K562 (cell line): ENCODE data around the gene TOM1L2. TPM values are rescaled to one million over a fixed set of nuclear protein-coding genes. Genes with fewer than 3 reads are reported as not detected.
A peak's percentile ranks its signal among the peaks of the same experiment; 100 is the strongest.

ENCODE experiments used
- ATAC-seq: fragments of 200-7000 bp; cut with Tn5 transposase; 3 replicates; pipeline ENCODE4 v1.9.1; 2020; ENCODE audit warnings: moderate library complexity
- BruUV-seq: library from RNA; stranded (reverse); fragments of 400-500 nt; replicated peaks from 2 replicates; lab custom pipeline; 2021; lab: Mats Ljungman, UMichigan
- CTCF ChIA-PET: fragments of 300-600 bp; formaldehyde crosslinking; extraction: SDS; loops from one replicate; lab custom pipeline; 2021; ENCODE audit warnings: low intra/inter-chr PET ratio; lab: Yijun Ruan, JAX
- POLR2A ChIA-PET: fragments of 300-600, 350-650 bp; sonication (Branson Sonifier 250); formaldehyde crosslinking; extraction: SDS; loops from one replicate; lab custom pipeline; 2021; ENCODE audit warnings: antibody characterized with exemption, inconsistent platforms; lab: Yijun Ruan, JAX
- DNase-seq, 4 experiments: peaks; one replicate each; pipeline versions ENCODE4 v3.0.0 to v3.0.0-alpha.2; 2011 to 2018; ENCODE audit warnings: low spot score in 3 of 4, mixed read lengths in 3 of 4; ENCODE audit errors: extremely low read depth in 1 of 4
- FAIRE-seq: peaks from 2 replicates; lab custom pipeline; 2011; peaks lifted over from hg19 to GRCh38; lab: Jason Lieb, UNC
- H2AFZ ChIP-seq: 2 replicates; pipeline ENCODE4 v1.6.0; 2011; ENCODE audit warnings: low read depth, low read length, control low read depth, inconsistent platforms
- H3K27ac ChIP-seq: fragments of 200-600 bp; 3 replicates; pipeline ENCODE4 v1.8.0; 2011; ENCODE audit warnings: low read depth, mild to moderate bottlenecking, control low read depth, inconsistent platforms, low read length, moderate library complexity, mixed read lengths; ENCODE audit errors: extremely low read depth
- H3K27me3 ChIP-seq, 2 experiments: fragments of 300-600 bp in 1 of 2; 2 replicates in 1 of 2; 3 replicates in 1 of 2; pipeline versions ENCODE4 v1.6.0 to v1.8.0; 2011; ENCODE audit warnings: inconsistent platforms in 2 of 2, low read length in 2 of 2, mild to moderate bottlenecking in 1 of 2, mixed read lengths in 1 of 2, moderate library complexity in 1 of 2; ENCODE audit not compliant: control insufficient read depth in 2 of 2, insufficient read depth in 2 of 2
- H3K36me3 ChIP-seq: fragments of 300-600 bp; 3 replicates; pipeline ENCODE4 v1.8.0; 2011; ENCODE audit warnings: mild to moderate bottlenecking, low read length, inconsistent platforms; ENCODE audit not compliant: control insufficient read depth, insufficient read depth
- H3K4me1 ChIP-seq, 2 experiments: fragments of 200-600 bp in 1 of 2; replicated peaks in 1 of 2; 2 replicates in 1 of 2; 3 replicates in 1 of 2; pipeline versions ENCODE4 v1.5.1 to v1.8.0; 2011; ENCODE audit warnings: inconsistent platforms in 2 of 2, low read length in 2 of 2, mild to moderate bottlenecking in 1 of 2, mixed read lengths in 1 of 2, moderate library complexity in 1 of 2; ENCODE audit not compliant: control insufficient read depth in 2 of 2, insufficient read depth in 2 of 2
- H3K4me2 ChIP-seq: 2 replicates; pipeline ENCODE4 v1.6.1; 2011; ENCODE audit warnings: low read length, control low read depth, inconsistent platforms, mixed read lengths; ENCODE audit not compliant: insufficient read depth
- H3K4me3 ChIP-seq: fragments of 200-600 bp; sonication (generic), shearing (Covaris generic); 2 replicates; pipeline ENCODE4 v1.5.1; 2016; ENCODE audit warnings: control low read depth, inconsistent platforms
- H3K79me2 ChIP-seq: fragments of 200-600 bp; 3 replicates; pipeline ENCODE4 v1.8.0; 2011; ENCODE audit warnings: low read length, inconsistent platforms; ENCODE audit not compliant: control insufficient read depth, insufficient read depth
- H3K9ac ChIP-seq, 2 experiments: 2 replicates each; pipeline versions ENCODE4 v1.6.0 to v1.6.1; 2011; ENCODE audit warnings: low read depth in 2 of 2, low read length in 2 of 2, control low read depth in 1 of 2, inconsistent platforms in 1 of 2, mild to moderate bottlenecking in 1 of 2, mixed read lengths in 1 of 2; ENCODE audit not compliant: insufficient read depth in 1 of 2
- H3K9me1 ChIP-seq: one replicate; pipeline ENCODE4 v1.6.0; 2011; ENCODE audit warnings: inconsistent platforms, mild to moderate bottlenecking, low read length, moderate library complexity; ENCODE audit not compliant: control insufficient read depth, insufficient read depth
- H3K9me3 ChIP-seq: replicated peaks from 2 replicates; pipeline ENCODE4 v1.5.1; 2011; ENCODE audit warnings: low read depth, low read length, inconsistent platforms; ENCODE audit not compliant: control insufficient read depth, insufficient read depth
- H4K20me1 ChIP-seq: replicated peaks from 2 replicates; pipeline ENCODE4 v1.6.1; 2011; ENCODE audit warnings: low read length, inconsistent platforms, mixed read lengths; ENCODE audit not compliant: control insufficient read depth, insufficient read depth
- CBFA2T3 ChIP-seq: fragments of 450-650 bp; IDR thresholded peaks from 2 replicates; pipeline ENCODE4 v1.6.1; 2017
- CXXC5 ChIP-seq: fragments of 250-450 bp; sonication (Bioruptor Pico); IDR thresholded peaks from 2 replicates; pipeline ENCODE4 v1.8.0; 2022; ENCODE audit warnings: inconsistent platforms, mild to moderate bottlenecking, moderate library complexity
- HDGF ChIP-seq: fragments of 450-650 bp; IDR thresholded peaks from 2 replicates; pipeline ENCODE4 v1.6.1; 2016
- KLF16 ChIP-seq: IDR thresholded peaks from 2 replicates; pipeline ENCODE4 v1.6.1; 2016; ENCODE audit warnings: antibody characterized with exemption
- MXD1 ChIP-seq: fragments of 250-450 bp; sonication (Bioruptor Pico); IDR thresholded peaks from 2 replicates; pipeline ENCODE4 v1.8.0; 2021; ENCODE audit warnings: borderline replicate concordance, mild to moderate bottlenecking, moderate library complexity; ENCODE audit not compliant: poor library complexity, severe bottlenecking
- NBN ChIP-seq: fragments of 450-650 bp; IDR thresholded peaks from 2 replicates; pipeline ENCODE4 v1.6.1; 2016; ENCODE audit warnings: low read depth, mild to moderate bottlenecking
- RBFOX2 ChIP-seq: fragments of 200-400 bp; formaldehyde crosslinking; IDR thresholded peaks from 2 replicates; pipeline ENCODE4 v1.6.1; 2017; ENCODE audit warnings: low read depth, mild to moderate bottlenecking, low read length, moderate library complexity
- RERE ChIP-seq: sonication (generic); formaldehyde crosslinking; IDR thresholded peaks from 2 replicates; pipeline ENCODE4 v1.8.0; 2023; ENCODE audit warnings: missing genetic modification reagents, mild to moderate bottlenecking, borderline replicate concordance
- RNF2 ChIP-seq: sonication (generic); IDR thresholded peaks from 2 replicates; pipeline ENCODE4 v1.6.1; 2016
- TAF1 ChIP-seq: IDR thresholded peaks from 2 replicates; pipeline ENCODE4 v1.6.1; 2011; ENCODE audit warnings: mild to moderate bottlenecking, low read length, moderate library complexity; ENCODE audit not compliant: insufficient read depth, control insufficient read depth, severe bottlenecking; ENCODE audit errors: extremely low read depth
- TEAD2 ChIP-seq: fragments of 450-650 bp; IDR thresholded peaks from 2 replicates; pipeline ENCODE4 v1.6.1; 2016; ENCODE audit warnings: missing genetic modification characterization, control low read depth, missing compliant biosample characterization
- ZNF280A ChIP-seq: fragments of 450-650 bp; IDR thresholded peaks from 2 replicates; pipeline ENCODE4 v1.6.1; 2018; ENCODE audit warnings: mild to moderate bottlenecking, low read depth; ENCODE audit not compliant: partially characterized antibody
- ZNF41 ChIP-seq: fragments of 250-450 bp; sonication (Bioruptor Pico); conservative IDR thresholded peaks from 2 replicates; pipeline ENCODE4 v1.4.0; 2020; ENCODE audit warnings: mild to moderate bottlenecking
- WGBS: fragments of 100-300 bp; shearing (Covaris generic); methylation state at CpG from one replicate; pipeline ENCODE4 v1.1.6; 2016; ENCODE audit warnings: low coverage, mixed read lengths; ENCODE audit not compliant: insufficient coverage; ENCODE audit errors: missing lambda C conversion rate; 5-methylcytosine and 5-hydroxymethylcytosine counted together
- in situ Hi-C: fragments of 300-500 bp; cut with MboI; formaldehyde crosslinking; loops from 4 replicates; pipeline ENCODE4 v1.15.0; 2018; ENCODE audit warnings: inconsistent platforms, mixed read lengths
- intact Hi-C: fragments of 100-400 bp; cut with micrococcal nuclease; formaldehyde crosslinking; loops from 2 replicates; pipeline ENCODE4 v1.14.2; 2022
- polyA plus RNA-seq, 8 experiments: library from polyadenylated mRNA; depleted of rRNA in 4 of 8; stranded (reverse) in 5 of 8; unstranded in 3 of 8; fragments of >200 nt; fragmentation: Nextera tagmentation in 2 of 8; fragmentation: Illumina TruSeq in 1 of 8; extraction: Ambion mirVana in 2 of 8; extraction: Trizol in 1 of 8; gene quantifications; 2 replicates each; pipeline versions ENCODE4 v1.2.1 to v1.2.3, GENCODE V29; 2011 to 2014; ENCODE audit warnings: inconsistent platforms in 1 of 8, missing spikeins in 1 of 8
- total RNA-seq, 7 experiments: library from RNA; depleted of rRNA in 6 of 7; stranded (reverse); fragments of >200 nt in 6 of 7; fragmentation: Illumina TruSeq in 2 of 7; extraction: Trizol in 2 of 7; gene quantifications; 2 replicates each; pipeline versions ENCODE4 v1.2.1 to v1.2.3, GENCODE V29; 2011 to 2021; ENCODE audit warnings: low replicate concordance in 1 of 7

The TOM1L2 gene
- total and polyA plus RNA-seq, 9 of the 15 experiments (the other 6 are each of a cell fraction or from before 2014, with no cell fraction given) = 0.07 to 6.0 (median 2.5) TPM

GRCh38 chr17:17855976-17856375 lies 116.2 kb downstream of the TOM1L2 start:
- Histone ChIP-seq H3K4me1 (peaks cover 14 to 19% of the 10 kb centered on the region in 2 experiments), H3K9me3 (no peaks in the 10 kb centered on the region), H4K20me1 (no peaks in the 10 kb centered on the region), H3K79me2 (no peaks in the 10 kb centered on the region), H3K4me2 (no peak overlapping the region), H3K9ac (peak overlapping the region in 1 of 2 experiments; percentile 70; a peak in 1 of 4 replicates), H3K9me1 (no peaks in the 10 kb centered on the region), H3K27me3 (no peaks in the 10 kb centered on the region), H3K36me3 (no peaks in the 10 kb centered on the region), H3K27ac (no peak overlapping the region), H2AFZ (no peak overlapping the region), H3K4me3 (no peak overlapping the region)
- CTCF ChIA-PET = no interaction called here
- intact Hi-C loops (no loop called here), in situ Hi-C loops (loop anchor here (5.0 kb wide), 1 partner anchor 39 kb away; no protein-coding TSS in a partner anchor)
- no TSS peak for BruUV-seq
- no peak for DNase-seq
- 85% methylated on average over 2 of the region's 3 CpGs for WGBS
- POLR2A ChIA-PET = interaction anchor here (0.6 to 3.0 kb wide), 3 partner anchors 14 to 32 kb away, joined by 3 to 10 read pairs (median 4); no protein-coding TSS in a partner anchor
- no peak for FAIRE-seq
- no peak for ATAC-seq
- TF ChIP-seq ZNF41 (no peak), TAF1 (no peak), HDGF (no peak), RBFOX2 (no peak), RERE (CRISPR knock-in tag) (no peak), MXD1 (CRISPR knock-in tag) (no peak), ZNF280A (no peak), CBFA2T3 (no peak), CXXC5 (CRISPR knock-in tag) (no peak), NBN (no peak), TEAD2 (tag) (no peak), KLF16 (no peak), RNF2 (no peak)
